Heart right ventricle (tissue), 16 donors: Measurements from ENCODE around the gene NOPCHAP1. TPM values are rescaled to one million over a fixed set of nuclear protein-coding genes. Genes with fewer than 3 reads are reported as not detected.

Source experiments
- ATAC-seq, 8 donors: fragments of 200-7000 bp; cut with Tn5 transposase; one replicate each; pipeline ENCODE4 v1.9.1; 2020; ENCODE audit warnings: mild to moderate bottlenecking in 8 of 8, moderate library complexity in 8 of 8, moderate number of reproducible peaks in 1 of 8
- DNase-seq, 2 donors: peaks; one replicate each; pipeline ENCODE4 v3.0.0-alpha.2; 2020
- H3K27ac ChIP-seq, 10 donors: fragments of 200-600 bp; sonication (generic) in 2 of 10; one replicate each; pipeline versions ENCODE4 v1.5.0 to v1.8.0; 2020 to 2022; ENCODE audit warnings: mild to moderate bottlenecking in 3 of 10
- H3K27me3 ChIP-seq, 7 donors: fragments of 200-600 bp; one replicate each; pipeline ENCODE4 v1.8.0; 2021 to 2022; ENCODE audit warnings: mild to moderate bottlenecking in 2 of 7
- H3K36me3 ChIP-seq, 9 donors: fragments of 200-600 bp; sonication (generic) in 1 of 9; one replicate each; pipeline versions ENCODE4 v1.5.0 to v1.8.0; 2020 to 2022; ENCODE audit warnings: mild to moderate bottlenecking in 2 of 9
- H3K4me1 ChIP-seq, 9 donors: fragments of 200-600 bp; sonication (generic) in 1 of 9; one replicate each; pipeline versions ENCODE4 v1.5.0 to v1.8.0; 2020 to 2022; ENCODE audit warnings: mild to moderate bottlenecking in 4 of 9
- H3K4me3 ChIP-seq, 10 donors: fragments of 200-600 bp; sonication (generic) in 2 of 10; one replicate each; pipeline versions ENCODE4 v1.5.0 to v1.8.0; 2020 to 2022; ENCODE audit warnings: mild to moderate bottlenecking in 7 of 10, moderate library complexity in 2 of 10
- H3K9me3 ChIP-seq, 11 donors: fragments of 200-600 bp in 10 of 11; sonication (generic) in 2 of 11; one replicate each; pipeline versions ENCODE4 v1.5.0 to v1.8.0; 2013 to 2022; ENCODE audit warnings: mild to moderate bottlenecking in 2 of 11, control low read depth in 1 of 11, moderate library complexity in 1 of 11
- WGBS, 2 donors: extraction: QIAGEN DNeasy Blood & Tissue Kit; methylation state at CpG; one replicate each; pipeline ENCODE4 v1.1.7; 2013; ENCODE audit warnings: inconsistent platforms in 1 of 2; 5-methylcytosine and 5-hydroxymethylcytosine counted together
- intact Hi-C, 10 donors: fragments of 100-400 bp; cut with DNase I; formaldehyde crosslinking; loops; one replicate each; pipeline versions ENCODE4 v1.11.1 to v1.14.2; 2022
- polyA plus RNA-seq, 2 donors: library from polyadenylated mRNA; stranded (reverse); fragments of 200-250 nt; gene quantifications; one replicate each; pipeline ENCODE4 v1.2.3, GENCODE V29; 2013
- total RNA-seq, 10 donors: library from RNA; stranded (reverse); fragmentation: NEBNext Ultra II Directional in 3 of 10; extraction: Animal tissue kit (Norgen Biotek cat#: 25700) in 3 of 10; gene quantifications; one replicate each; pipeline versions ENCODE4 v1.2.1 to v1.2.4, GENCODE V29; 2021 to 2023
- TF ChIP-seq, protein P1 (sequence below), 9 donors: fragments of 200-600 bp; sonication (generic) in 2 of 9; IDR thresholded peaks; one replicate each; pipeline versions ENCODE4 v1.5.0 to v1.8.0; 2021 to 2022; ENCODE audit warnings: antibody characterized with exemption in 9 of 9, mild to moderate bottlenecking in 5 of 9, moderate library complexity in 1 of 9
- donor health status: Arrhythmogenic right ventricular cardiomyopathy.
- donor health status: ischemic (EF 13 %, LVEDD 7.1; RV severe dilation, severe dysfunction).
- donor health status: healthy with polysubstance abuse.
- donor health status: DM: no; HTN: yes; CAD: no.
- donor health status: DM: no; HTN: no; CAD: no.
- donor health status: ischemic (EF 25% LVEDD 6.9; RV normal size, moderate dysfunction).
- donor health status: ischemic (EF 25% LVEDD 5.7; RV mildly dilated, moderate dysfunction).
- donor health status: healthy.
- donor health status: DM: yes; HTN: yes; CAD: no.
- donor health status: Ischemic cardiomyopathy.
- donor health status: ischemic (EF 35%, LVEDD 5.7; RV mildly dilated, moderate dysfunction).
- donor health status: nonischemic (EF 11% LVEDD 7.7; RV severe dilation, severe dysfunction).
- donor health status: DM: yes; HTN: yes; CAD: no.
- donor health status: PGD.
- donor health status: ischemic (EF 29% LVEDD 5.4; RV normal size, mild dysfunction).
- donor health status: nonischemic (EF 23%, LVEDD 6.1; RV moderate dilation, normal function).

NOPCHAP1 gene
- total and polyA plus RNA-seq, 12 donors, result 4.5 to 14.5 (median 10.9) TPM

DNA sequence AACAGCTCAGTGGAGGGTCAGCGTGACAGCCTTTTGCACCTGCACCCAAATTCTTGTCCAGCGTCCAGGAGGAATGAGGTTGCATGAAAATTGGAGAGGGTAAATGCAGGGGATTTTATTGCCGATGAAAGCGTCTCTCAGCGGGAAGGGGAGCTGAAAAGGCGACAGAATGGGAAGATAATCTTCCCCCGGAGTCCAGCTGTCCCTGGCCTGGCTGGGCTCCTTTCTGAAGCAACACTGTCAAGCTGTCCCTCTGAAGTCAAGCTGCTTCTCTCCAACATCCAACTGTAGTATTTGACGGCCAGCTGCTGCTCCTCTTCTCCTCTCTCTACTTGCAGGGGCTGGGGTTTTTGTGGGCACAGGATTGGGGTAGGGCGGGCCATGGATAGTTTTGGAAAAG is 32.7 kb downstream of the NOPCHAP1 start:
- TF ChIP-seq, protein P1, sequence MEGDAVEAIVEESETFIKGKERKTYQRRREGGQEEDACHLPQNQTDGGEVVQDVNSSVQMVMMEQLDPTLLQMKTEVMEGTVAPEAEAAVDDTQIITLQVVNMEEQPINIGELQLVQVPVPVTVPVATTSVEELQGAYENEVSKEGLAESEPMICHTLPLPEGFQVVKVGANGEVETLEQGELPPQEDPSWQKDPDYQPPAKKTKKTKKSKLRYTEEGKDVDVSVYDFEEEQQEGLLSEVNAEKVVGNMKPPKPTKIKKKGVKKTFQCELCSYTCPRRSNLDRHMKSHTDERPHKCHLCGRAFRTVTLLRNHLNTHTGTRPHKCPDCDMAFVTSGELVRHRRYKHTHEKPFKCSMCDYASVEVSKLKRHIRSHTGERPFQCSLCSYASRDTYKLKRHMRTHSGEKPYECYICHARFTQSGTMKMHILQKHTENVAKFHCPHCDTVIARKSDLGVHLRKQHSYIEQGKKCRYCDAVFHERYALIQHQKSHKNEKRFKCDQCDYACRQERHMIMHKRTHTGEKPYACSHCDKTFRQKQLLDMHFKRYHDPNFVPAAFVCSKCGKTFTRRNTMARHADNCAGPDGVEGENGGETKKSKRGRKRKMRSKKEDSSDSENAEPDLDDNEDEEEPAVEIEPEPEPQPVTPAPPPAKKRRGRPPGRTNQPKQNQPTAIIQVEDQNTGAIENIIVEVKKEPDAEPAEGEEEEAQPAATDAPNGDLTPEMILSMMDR (IDR thresholded peaks at IDR 0.05), result no peak
- DNase-seq (no peak), ATAC-seq (no peak)
- no peaks in the 10 kb centered on the region for H3K9me3 ChIP-seq
- no peak overlapping the region for H3K4me3 ChIP-seq
- H3K27me3 ChIP-seq, result no peaks in the 10 kb centered on the region
- peaks cover 0 to 47% (median 3%) of the 10 kb centered on the region in 9 donors for H3K36me3 ChIP-seq
- no peaks in the 10 kb centered on the region for H3K4me1 ChIP-seq
- no peak overlapping the region for H3K27ac ChIP-seq
- intact Hi-C loops, result no loop called here
- 71 to 85% methylated on average over 9 of the region's 9 CpGs for WGBS, 2 donors

DNA sequence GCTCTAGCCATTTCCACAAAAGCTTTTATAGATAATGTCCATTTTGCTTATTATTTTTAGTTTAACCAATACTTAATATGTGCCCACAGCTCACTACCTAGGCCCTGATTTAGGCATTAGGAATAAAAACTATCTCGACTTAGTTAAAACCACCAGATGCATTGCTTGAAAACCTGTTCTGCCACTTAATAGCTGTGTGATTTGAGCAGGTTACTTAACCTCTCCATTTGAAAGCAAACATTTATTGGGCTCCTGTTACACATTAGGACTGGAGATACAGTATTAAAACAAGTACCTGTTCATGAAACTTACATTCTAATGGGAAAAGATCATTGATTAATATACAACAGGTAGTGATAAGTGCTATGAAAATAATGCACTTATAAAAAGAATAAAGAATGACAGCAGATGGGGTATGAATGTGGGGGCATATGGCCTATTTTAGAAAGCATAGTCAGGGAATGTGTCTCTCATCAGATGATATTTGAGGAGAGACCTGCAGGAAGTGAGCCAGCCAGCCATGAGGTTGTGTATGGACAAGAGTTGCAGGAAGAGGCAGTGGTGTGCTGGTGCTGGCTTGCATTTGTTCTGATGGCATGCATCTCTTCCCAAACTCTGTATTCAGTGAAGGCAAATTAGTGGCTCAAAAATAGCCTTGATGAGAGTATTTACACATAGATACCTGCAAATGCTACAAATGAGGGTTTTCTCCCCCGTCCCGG is 34.3 kb downstream of the NOPCHAP1 start:
- WGBS, 2 donors, result 96 to 98% methylated on average over 3 of the region's 3 CpGs
- Histone ChIP-seq H3K27me3 (no peaks in the 10 kb centered on the region), H3K4me3 (no peak overlapping the region), H3K9me3 (no peaks in the 10 kb centered on the region), H3K27ac (no peak overlapping the region), H3K4me1 (peaks cover 0 to 11% (median 8%) of the 10 kb centered on the region in 9 donors), H3K36me3 (peaks cover 0 to 33% (median 3%) of the 10 kb centered on the region in 9 donors)
- TF ChIP-seq, protein P1 (IDR thresholded peaks at IDR 0.05), result no peak
- DNase-seq, result no peak
- intact Hi-C loops, result no loop called here
- no peak for ATAC-seq

DNA sequence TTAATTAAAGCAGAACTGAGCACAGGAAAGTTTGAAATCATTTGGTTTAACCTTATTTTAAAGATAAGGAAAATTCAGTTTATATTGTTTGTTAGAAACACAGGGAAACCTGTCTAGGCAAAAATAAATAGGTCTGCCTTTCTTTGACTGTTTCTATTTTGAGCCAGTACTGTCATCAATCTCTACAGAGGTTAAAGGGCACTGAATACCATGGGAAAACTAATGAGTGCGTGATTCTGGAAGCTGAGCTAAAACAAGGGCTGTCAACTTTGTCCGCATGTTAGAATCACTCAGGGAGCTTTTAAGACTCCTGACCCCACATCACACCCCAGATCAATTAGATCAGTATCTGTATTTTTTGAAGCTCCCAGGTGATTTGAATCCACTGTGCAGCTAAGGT is 38.8 kb downstream of the NOPCHAP1 start:
- DNase-seq (no peak), ATAC-seq (peak in 6 of 8 donors; percentile 21 to 84 (median 61))
- 56 to 62% methylated on average over 2 of the region's 2 CpGs for WGBS, 2 donors
- no peaks in the 10 kb centered on the region for H3K9me3 ChIP-seq
- peaks cover 0 to 25% (median 18%) of the 10 kb centered on the region in 9 donors for H3K4me1 ChIP-seq
- intact Hi-C loops, result no loop called here
- H3K4me3 ChIP-seq, result no peak overlapping the region
- no peaks in the 10 kb centered on the region for H3K27me3 ChIP-seq
- H3K27ac ChIP-seq, result peak overlapping the region in 3 of 10 donors; percentile 10 to 64 (median 45)
- peaks cover 0 to 32% (median 0%) of the 10 kb centered on the region in 9 donors for H3K36me3 ChIP-seq
- TF ChIP-seq, protein P1 (IDR thresholded peaks at IDR 0.05), result no peak

DNA sequence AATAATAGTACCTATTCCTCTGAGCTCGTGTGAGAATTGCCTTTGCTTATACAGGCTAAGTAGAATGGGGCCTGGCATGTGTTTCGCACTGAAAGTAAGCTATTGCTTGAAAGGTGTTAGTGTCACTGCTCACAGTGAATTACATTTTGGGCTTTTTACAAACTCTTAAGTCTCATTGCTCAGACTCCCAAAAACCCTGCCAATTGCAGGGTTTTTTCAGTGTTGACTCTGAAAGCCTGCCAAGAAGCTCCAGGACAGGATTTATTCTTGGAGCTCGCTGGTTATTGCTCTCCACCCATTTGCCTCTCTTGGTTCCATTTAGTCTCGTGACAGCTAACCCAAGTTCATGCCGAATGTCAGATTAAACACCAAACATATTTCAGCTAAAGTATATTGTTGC is 39.8 kb downstream of the NOPCHAP1 start:
- Histone ChIP-seq H3K4me1 (peaks cover 0 to 25% (median 18%) of the 10 kb centered on the region in 9 donors), H3K36me3 (peaks cover 0 to 36% (median 0%) of the 10 kb centered on the region in 9 donors), H3K9me3 (no peaks in the 10 kb centered on the region), H3K27ac (peak overlapping the region in 4 of 10 donors; percentile 8 to 64 (median 28)), H3K4me3 (no peak overlapping the region), H3K27me3 (no peaks in the 10 kb centered on the region)
- ATAC-seq, result peak; percentile 53 to 87 (median 77)
- 26 to 30% methylated on average over 5 of the region's 5 CpGs for WGBS, 2 donors
- intact Hi-C loops, result no loop called here
- TF ChIP-seq, protein P1 (IDR thresholded peaks at IDR 0.05), result no peak
- peak in 1 of 2 donors; percentile 61 for DNase-seq
